BJ (cell line): ENCODE measurements around the gene CSF1R. TPM values are rescaled to one million over a fixed set of nuclear protein-coding genes. Genes with fewer than 3 reads are reported as not detected.

Experiments used
- CTCF ChIA-PET: fragments of 350-600 bp; formaldehyde crosslinking; extraction: SDS; loops from one replicate; lab custom pipeline; 2021; ENCODE audit warnings: antibody characterized with exemption, inconsistent platforms; lab: Yijun Ruan, JAX
- POLR2A ChIA-PET: fragments of 300-600 bp; sonication (Branson Sonifier 250); formaldehyde crosslinking; extraction: SDS; loops from one replicate; lab custom pipeline; 2021; ENCODE audit warnings: antibody characterized with exemption; lab: Charles Lee
- DNase-seq: peaks from one replicate; pipeline ENCODE4 v3.0.0-alpha.2; 2011; ENCODE audit warnings: low read depth
- H3K27me3 ChIP-seq: 2 replicates; pipeline ENCODE4 v1.6.0; 2011; ENCODE audit warnings: low read length; ENCODE audit not compliant: control insufficient read depth, insufficient read depth
- H3K36me3 ChIP-seq: 2 replicates; pipeline ENCODE4 v1.5.1; 2011; ENCODE audit warnings: low read length; ENCODE audit not compliant: control insufficient read depth, insufficient read depth
- H3K4me3 ChIP-seq: 2 replicates; pipeline ENCODE4 v1.5.1; 2011; ENCODE audit warnings: low read depth, mild to moderate bottlenecking, control low read depth, low read length
- polyA plus RNA-seq: library from polyadenylated mRNA; depleted of rRNA; stranded (reverse); fragments of >200 nt; gene quantifications from 2 replicates; pipeline ENCODE4 v1.2.3, GENCODE V29; 2011
- TF ChIP-seq, protein P1 (sequence below): IDR thresholded peaks from 2 replicates; pipeline ENCODE4 v1.5.1; 2011; ENCODE audit warnings: low read depth, mild to moderate bottlenecking, control low read depth, inconsistent platforms, low read length, moderate library complexity; ENCODE audit not compliant: insufficient read depth

Gene CSF1R
- polyA plus RNA-seq, 1 experiment: 0.29 TPM

- peak; percentile 47 for DNase-seq
- POLR2A ChIA-PET: interaction anchor here (0.6 kb wide), 2 partner anchors 8 to 191 kb away, joined by 3 to 8 read pairs; no protein-coding TSS in a partner anchor
- no peaks in the 10 kb centered on the region for H3K27me3 ChIP-seq
- TF ChIP-seq, protein P1, sequence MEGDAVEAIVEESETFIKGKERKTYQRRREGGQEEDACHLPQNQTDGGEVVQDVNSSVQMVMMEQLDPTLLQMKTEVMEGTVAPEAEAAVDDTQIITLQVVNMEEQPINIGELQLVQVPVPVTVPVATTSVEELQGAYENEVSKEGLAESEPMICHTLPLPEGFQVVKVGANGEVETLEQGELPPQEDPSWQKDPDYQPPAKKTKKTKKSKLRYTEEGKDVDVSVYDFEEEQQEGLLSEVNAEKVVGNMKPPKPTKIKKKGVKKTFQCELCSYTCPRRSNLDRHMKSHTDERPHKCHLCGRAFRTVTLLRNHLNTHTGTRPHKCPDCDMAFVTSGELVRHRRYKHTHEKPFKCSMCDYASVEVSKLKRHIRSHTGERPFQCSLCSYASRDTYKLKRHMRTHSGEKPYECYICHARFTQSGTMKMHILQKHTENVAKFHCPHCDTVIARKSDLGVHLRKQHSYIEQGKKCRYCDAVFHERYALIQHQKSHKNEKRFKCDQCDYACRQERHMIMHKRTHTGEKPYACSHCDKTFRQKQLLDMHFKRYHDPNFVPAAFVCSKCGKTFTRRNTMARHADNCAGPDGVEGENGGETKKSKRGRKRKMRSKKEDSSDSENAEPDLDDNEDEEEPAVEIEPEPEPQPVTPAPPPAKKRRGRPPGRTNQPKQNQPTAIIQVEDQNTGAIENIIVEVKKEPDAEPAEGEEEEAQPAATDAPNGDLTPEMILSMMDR: no peak
- peaks cover 5% of the 10 kb centered on the region for H3K36me3 ChIP-seq
- CTCF ChIA-PET: interaction anchor here (1.4 kb wide), 1 partner anchor 9 kb away, joined by 4 read pairs; no protein-coding TSS in a partner anchor
- no peak overlapping the region for H3K4me3 ChIP-seq
These were observed 27.8 kb downstream of the CSF1R start for GRCh38 chr5:150058480-150059126.

DNA sequence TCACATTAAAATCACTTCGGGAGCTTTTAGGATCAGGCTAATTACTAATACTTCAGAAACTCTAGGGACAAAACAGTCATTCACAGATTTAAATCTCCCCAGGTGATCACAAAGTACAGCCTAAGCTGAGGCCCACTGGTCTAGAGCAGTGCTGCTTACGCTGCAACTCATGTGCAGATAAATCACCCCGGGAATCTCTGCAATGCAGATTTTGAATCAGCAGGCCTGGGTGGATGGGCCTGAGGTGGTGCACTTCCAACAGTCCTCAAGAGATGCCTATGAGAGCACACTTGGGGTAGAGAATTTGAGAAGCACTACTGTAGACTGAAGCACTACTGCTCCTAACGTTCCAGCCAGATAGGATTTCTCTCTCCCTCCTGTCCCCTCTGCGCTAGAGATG, 28.4 kb downstream of the CSF1R start:
- DNase-seq: no peak
- TF ChIP-seq, protein P1: no peak
- no peak overlapping the region for H3K4me3 ChIP-seq
- CTCF ChIA-PET: interaction anchor here (1.4 kb wide), 1 partner anchor 9 kb away, joined by 4 read pairs; no protein-coding TSS in a partner anchor
- H3K36me3 ChIP-seq: peaks cover 5% of the 10 kb centered on the region
- POLR2A ChIA-PET: interaction anchor here (0.6 kb wide), 1 partner anchor 192 kb away, joined by 8 read pairs; no protein-coding TSS in a partner anchor
- no peaks in the 10 kb centered on the region for H3K27me3 ChIP-seq

- DNase-seq: no peak
- ChIA-PET CTCF (interaction anchor here (1.4 kb wide), 1 partner anchor 8 kb away, joined by 4 read pairs; no protein-coding TSS in a partner anchor), POLR2A (no interaction called here)
- TF ChIP-seq, protein P1: no peak
- Histone ChIP-seq H3K4me3 (no peak overlapping the region), H3K36me3 (peaks cover 6% of the 10 kb centered on the region), H3K27me3 (no peaks in the 10 kb centered on the region)
These were observed 28.8 kb downstream of the CSF1R start for GRCh38 chr5:150057511-150057910.

- CTCF ChIA-PET: no interaction called here
- POLR2A ChIA-PET: no interaction called here
- H3K27me3 ChIP-seq: no peaks in the 10 kb centered on the region
- TF ChIP-seq, protein P1: no peak
- peaks cover 9% of the 10 kb centered on the region for H3K36me3 ChIP-seq
- no peak overlapping the region for H3K4me3 ChIP-seq
- no peak for DNase-seq
These were observed 29.3 kb downstream of the CSF1R start for GRCh38 chr5:150057052-150057451.

DNA sequence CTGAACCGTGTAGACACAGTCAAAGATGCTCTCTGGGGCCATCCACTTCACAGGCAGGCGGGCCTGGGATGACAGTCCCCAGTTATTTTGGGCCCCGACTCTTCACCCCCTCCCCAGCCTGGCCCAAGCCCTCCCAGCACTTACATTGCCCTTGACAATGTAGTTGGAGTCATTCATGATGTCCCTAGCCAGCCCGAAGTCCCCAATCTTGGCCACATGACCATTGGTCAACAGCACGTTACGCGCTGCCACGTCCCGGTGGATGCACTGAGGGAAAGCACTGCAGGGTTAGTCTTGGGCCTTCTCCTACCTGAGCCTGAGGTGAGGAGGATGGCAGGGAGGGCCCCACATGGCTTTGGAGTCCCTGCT, 30.3 kb downstream of the CSF1R start:
- POLR2A ChIA-PET: no interaction called here
- Histone ChIP-seq H3K27me3 (no peaks in the 10 kb centered on the region), H3K4me3 (no peak overlapping the region), H3K36me3 (peaks cover 17% of the 10 kb centered on the region)
- TF ChIP-seq, protein P1: no peak
- DNase-seq: no peak
- CTCF ChIA-PET: no interaction called here
